NCI-H526 treated with DMSO at 0.1 percent for 48 hours (cell line): ENCODE measurements around the gene CCS.
"Not testable (repeated sequence)": the region's sequence is repeated elsewhere in the genome, so short reads cannot be mapped to it uniquely, and the experiment has no call there.

Experiments used
- DNase-seq: peaks from one replicate; lab custom pipeline; 2025; lab: John Stamatoyannopoulos, UW

The CCS gene

DNA sequence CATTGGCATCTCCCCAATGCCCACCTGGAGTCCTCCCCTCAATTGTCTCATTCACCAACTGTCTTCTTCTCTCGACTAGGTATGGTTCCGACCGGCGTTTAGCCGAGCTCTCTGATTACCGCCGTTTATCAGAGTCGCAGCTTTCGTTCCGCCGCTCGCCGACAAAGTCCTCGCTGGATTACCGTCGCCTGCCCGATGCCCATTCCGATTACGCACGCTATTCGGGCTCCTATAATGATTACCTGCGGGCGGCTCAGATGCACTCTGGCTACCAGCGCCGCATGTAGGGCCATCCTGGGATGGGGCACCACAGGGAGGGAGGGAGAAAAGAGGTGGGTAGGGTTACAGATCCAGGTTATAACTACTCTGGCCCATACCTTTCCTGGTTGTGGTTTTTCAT is 33.4 kb downstream of the CCS start:
- no peak for DNase-seq

DNA sequence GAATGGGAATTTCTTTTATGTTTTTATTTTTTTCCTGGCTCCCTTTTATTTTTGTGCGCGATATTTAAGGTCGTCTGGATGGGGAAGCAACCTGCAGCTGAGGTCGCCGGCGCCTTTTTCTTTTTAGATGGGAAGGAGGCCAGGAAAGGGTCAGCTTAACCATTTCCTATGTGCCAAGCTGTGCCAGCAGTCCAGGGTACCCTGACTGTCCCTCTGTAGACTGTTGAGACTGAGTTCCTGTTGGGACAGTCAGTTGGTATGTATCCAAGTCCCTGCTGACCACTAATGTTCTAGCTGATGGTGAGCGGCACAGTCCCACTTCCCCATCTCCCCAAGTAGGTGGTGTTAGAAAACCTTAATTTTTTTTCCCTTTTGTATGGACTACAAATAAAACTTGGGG is 33.9 kb downstream of the CCS start:
- DNase-seq = no peak

DNA sequence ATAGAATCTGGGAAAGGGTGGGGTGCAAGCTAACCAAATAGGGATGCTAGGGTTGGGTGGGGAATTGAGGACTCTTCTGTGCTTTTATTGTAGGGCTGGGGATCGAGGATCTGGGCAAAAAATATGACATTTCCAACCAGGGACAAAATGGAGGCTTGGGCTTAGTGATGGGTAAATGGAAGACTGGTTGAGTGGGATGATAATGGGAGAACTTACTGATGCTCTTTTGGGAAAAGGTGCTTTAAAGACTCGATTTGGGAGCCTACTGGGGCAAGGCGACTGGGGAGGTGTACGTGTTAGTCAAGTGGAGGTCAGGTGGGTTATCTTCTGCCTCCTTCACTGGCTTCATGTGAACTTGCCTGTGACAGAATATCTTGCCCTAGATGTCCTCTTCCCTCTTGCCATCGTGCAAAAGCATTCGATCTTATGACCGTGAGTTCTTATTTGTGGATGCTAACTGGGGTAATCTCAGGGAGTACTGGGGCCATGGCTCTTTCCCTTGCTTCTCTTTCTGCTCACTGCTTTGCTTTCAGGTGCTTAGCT is 35.1 kb downstream of the CCS start:
- DNase-seq = no peak

DNA sequence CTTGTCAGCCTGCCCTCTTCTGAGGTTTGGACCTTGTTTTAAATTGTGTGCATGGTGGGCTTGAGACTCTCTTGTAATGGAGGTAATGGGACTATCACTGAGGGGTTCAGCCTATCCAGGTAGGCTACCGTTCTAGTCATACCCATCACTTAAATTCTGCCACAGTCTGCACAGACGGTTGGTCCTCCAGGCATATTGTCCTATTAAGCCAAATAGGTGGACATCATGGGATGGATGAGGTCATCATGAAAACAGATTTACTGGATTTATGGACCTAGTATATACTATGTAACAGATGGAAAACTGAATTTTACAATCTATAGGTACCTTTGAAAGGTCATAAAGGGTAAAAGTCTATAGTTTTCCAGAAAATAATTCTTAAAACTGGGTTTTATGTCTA is 36.4 kb downstream of the CCS start:
- DNase-seq = no peak

GRCh38 chr11:66631883-66632282 is 38.9 kb downstream of the CCS start:
- no peak for DNase-seq

- DNase-seq = no peak
Observed at GRCh38 chr11:66632952-66633351, 40.0 kb downstream of the CCS start.

DNA sequence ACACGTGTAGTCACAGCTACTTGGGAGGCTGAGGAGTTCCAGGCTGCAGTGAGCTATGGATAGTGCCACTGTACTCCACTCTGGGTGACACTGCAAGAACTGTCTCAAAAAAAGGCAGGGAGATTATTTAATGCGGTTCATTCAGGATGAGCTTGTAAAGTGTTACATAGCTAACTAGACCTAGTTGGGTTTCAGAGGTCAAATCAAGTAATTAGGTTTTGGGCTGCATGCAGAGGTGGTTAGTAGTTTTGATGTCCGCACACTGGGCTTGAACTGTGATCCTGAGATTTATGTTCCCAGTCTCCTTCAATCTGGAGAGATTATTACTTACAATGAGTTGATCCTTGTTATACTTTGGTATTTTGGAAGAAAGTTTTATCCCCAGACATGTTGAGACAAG is 43.4 kb downstream of the CCS start:
- no peak for DNase-seq

DNA sequence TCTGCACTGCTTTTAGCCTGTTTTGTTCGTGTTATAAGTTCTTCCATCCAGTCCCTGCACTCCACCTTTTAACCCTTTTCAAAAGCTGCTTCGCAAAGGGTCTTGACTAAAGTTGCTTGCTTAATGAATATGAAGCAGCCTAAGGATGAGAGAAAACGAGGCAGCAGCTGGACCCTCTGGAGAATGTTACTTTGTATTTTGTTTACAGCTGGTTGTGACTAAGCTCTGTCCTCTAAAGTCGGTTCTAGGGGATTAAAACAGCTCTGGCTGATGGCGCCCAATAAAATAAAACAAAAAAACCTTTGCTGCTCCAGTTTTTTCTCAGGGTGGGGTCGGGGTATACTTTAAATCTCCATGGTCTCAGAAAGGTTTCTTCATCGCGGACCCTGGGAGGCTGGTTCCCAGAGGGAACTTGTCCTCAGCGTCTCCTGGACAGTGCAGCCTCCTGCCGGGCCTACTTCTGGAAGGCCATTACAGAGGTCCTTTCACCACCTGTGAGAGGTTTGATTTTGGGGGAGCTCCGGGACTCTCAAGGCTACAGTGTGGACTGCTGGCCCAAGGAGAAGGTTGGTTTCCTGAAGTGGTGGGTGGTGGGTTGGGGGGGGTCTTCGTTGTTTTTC is 44.7 kb downstream of the CCS start:
- no peak for DNase-seq

DNA sequence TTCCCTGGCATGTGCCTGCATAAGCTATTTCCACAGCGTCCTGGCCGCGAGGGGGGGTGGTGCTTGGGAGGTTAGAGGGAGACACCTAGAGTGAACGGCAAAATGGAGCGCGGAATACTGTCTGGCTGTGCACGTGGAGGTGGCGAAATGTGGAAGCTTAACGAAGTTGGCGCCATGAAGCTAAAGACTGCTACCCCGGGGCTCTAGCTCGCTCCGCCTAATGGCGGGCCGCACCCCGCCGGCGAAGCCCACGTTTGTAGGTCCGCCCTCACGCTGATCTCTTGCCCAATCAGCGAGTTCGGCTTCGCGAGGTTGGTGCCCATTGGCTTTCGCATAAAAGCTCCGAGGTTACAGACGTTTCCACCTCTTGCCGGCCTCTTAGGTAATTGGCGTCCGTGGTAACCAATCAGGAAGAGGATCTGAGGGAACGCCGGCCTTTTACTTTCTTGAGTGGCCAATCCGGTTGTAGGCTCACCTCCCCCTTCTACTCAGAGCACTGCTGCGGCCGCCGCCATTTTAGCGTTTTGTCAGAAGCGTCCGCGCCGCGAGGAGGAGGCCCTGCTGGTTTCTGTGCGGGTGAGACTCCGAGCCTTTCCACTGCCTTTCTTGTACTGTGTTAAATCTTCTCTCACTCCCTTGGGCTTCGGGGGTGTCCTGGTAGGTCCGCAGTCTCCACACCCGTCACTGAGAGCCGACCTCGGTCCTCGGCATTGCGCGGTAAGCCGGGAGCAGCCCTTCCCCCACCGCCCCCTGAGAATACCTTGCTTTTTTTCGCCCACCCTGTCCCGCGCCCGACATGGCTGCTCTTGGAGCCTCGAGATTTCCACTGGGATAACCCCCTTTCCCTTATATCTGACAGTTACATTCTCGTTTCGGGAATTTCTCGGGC is 45.4 kb downstream of the CCS start, which contains the start of gene RBM4:
Gene RBM4, plus strand, starts transcription at position 527 of the 889 bp plus-strand sequence. CDS start 1,009 bp downstream, outside the sequence.
- DNase-seq = peak; percentile 99

GRCh38 chr11:66639066-66639813 is 46.3 kb downstream of the CCS start:
- no peak for DNase-seq

GRCh38 chr11:66639814-66640340 is 46.9 kb downstream of the CCS start:
- DNase-seq = not testable (repeated sequence)

DNA sequence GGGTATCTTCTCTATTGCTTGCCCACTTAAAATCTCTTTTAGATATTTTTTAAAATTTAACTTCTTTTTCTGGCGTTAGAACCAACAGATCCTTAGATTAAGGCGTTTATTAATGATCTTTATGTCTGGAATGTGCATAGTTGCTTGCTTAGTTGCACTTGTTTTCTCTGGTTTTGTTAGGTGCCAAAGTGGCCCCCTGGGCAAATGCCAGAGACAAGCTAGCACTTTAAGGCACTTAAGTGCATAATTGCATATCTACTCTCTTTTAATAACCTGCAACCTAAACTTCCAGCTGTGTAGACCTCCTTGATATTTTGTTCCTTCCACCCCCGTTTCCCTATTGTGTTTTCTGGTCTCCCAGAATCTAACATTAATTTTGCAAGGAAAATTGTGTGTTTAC is 48.8 kb downstream of the CCS start:
- DNase-seq = no peak

DNA sequence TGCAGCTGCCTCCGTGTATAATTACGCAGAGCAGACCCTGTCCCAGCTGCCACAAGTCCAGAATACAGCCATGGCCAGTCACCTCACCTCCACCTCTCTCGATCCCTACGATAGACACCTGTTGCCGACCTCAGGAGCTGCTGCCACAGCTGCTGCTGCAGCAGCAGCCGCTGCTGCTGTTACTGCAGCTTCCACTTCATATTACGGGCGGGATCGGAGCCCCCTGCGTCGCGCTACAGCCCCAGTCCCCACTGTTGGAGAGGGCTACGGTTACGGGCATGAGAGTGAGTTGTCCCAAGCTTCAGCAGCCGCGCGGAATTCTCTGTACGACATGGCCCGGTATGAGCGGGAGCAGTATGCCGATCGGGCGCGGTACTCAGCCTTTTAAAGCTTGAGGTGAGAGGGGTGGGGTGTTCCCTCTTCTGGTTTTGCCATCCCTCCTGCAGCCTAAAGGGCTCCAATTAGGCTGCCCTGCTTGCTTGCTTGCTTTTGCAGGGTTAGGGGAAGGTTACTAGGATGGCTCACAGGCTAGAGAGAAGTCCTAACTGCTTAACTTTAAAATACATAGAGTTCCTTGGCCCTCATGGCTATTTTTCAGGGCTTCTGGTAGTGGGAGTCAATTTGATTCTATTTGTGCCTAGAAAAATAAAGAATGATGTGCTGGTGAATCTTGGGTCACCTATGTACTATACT is 50.9 kb downstream of the CCS start:
- no peak for DNase-seq

DNA sequence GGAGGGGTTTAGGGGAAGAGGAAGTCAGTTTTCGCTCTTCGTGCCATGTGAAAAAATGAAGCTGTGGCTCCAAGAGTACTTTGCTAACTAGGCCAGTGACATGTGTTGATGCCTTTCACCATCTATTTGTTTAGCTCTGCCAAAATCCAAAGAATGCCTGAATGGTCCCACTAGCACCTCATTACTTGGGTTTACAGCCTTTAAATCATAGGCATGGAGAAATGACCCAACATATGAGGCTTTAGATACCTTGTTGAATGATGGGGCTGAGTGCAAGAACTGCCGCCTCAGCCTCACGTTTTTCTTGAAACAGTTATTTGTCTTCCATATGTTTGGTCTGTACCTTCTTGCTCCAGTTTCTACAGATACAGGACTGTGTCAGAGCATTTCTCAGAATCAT is 53.8 kb downstream of the CCS start:
- DNase-seq = no peak

DNA sequence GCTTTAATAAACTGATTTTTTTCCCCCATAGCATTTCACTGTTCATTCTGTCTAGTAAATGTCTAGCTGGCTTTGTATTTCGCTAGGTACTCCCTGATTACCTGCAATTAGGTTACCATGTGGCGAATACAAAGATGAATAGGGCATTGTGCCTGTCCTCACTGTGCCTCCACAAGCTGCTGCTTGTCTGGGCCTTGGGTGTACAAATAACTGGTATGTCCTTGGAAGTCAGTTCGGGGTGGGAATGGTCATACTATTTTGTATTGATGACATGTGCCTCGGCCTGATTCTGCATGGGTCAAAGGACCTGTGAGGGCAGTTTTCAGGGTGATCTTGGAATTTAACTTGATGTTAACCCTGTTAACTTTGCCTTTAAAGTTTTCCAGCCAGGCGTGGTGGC is 56.9 kb downstream of the CCS start:
- DNase-seq = no peak

DNA sequence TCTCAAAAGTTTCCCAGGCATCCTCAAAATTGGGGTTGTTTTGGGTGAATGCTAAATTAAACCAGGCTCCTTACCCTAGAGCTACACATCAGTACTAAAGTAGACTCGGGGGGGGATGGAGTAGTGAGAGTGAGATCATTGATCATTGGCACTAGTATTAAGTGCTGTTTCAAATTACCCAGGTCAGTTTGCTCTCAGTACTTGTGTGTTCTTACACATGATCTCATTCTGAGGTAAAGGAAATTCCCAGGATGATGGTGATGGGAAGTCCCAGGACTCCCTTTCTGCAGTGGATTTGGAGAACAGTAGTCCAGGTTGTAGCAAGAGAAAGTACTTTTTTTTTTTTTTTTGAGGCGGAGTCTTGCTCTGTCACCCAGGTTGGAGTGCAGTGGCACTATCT is 58.0 kb downstream of the CCS start:
- no peak for DNase-seq

GRCh38 chr11:66652651-66653050 is 59.7 kb downstream of the CCS start:
- DNase-seq = no peak

GRCh38 chr11:66653123-66653522 is 60.1 kb downstream of the CCS start:
- no peak for DNase-seq
